Esophagus muscularis mucosa (tissue), 4 donors: ENCODE results near the gene NUP160.

Source experiments
- EP300 ChIP-seq: sonication (generic); formaldehyde crosslinking; IDR thresholded peaks from one replicate; pipeline ENCODE4 v1.6.1; 2017; ENCODE audit warnings: antibody characterized with exemption
- POLR2A ChIP-seq: fragments of 450-650 bp; IDR thresholded peaks from one replicate; pipeline ENCODE4 v1.6.1; 2017; ENCODE audit warnings: antibody characterized with exemption, moderate library complexity, mild to moderate bottlenecking, low read depth
- TF ChIP-seq, protein P1 (sequence below), 3 experiments: fragments of 200-600 bp in 2 of 3; fragments of 450-650 bp in 1 of 3; sonication (generic) in 2 of 3; IDR thresholded peaks; one replicate each; pipeline ENCODE4 v1.5.1; 2017 to 2019; ENCODE audit warnings: antibody characterized with exemption in 3 of 3, mild to moderate bottlenecking in 2 of 3, moderate library complexity in 1 of 3

DNA sequence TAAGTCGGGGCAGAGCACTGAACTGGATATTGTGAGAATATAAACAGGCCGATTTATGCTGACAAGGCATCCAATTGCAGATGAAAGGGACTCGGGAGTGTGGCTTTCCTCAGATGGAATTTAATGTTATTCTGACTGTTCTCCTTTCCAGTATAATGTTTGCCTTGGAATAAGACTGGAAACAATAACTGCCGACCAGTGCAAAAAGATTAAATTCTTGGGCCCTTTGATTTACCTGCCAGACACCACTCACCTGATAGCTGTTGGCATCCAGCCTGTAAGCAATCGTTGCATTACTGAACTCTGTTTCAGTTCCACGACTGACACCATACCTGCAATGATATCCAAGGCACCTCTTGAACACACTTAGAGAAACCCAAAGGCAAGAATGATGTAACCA lies 10.9 kb downstream of the NUP160 start:
- TF ChIP-seq, protein P1, sequence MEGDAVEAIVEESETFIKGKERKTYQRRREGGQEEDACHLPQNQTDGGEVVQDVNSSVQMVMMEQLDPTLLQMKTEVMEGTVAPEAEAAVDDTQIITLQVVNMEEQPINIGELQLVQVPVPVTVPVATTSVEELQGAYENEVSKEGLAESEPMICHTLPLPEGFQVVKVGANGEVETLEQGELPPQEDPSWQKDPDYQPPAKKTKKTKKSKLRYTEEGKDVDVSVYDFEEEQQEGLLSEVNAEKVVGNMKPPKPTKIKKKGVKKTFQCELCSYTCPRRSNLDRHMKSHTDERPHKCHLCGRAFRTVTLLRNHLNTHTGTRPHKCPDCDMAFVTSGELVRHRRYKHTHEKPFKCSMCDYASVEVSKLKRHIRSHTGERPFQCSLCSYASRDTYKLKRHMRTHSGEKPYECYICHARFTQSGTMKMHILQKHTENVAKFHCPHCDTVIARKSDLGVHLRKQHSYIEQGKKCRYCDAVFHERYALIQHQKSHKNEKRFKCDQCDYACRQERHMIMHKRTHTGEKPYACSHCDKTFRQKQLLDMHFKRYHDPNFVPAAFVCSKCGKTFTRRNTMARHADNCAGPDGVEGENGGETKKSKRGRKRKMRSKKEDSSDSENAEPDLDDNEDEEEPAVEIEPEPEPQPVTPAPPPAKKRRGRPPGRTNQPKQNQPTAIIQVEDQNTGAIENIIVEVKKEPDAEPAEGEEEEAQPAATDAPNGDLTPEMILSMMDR (IDR thresholded peaks at IDR 0.05) = no peak
- TF ChIP-seq POLR2A (no peak), EP300 (no peak)
